ENCODE results near the gene PNLIPRP1.

DNA sequence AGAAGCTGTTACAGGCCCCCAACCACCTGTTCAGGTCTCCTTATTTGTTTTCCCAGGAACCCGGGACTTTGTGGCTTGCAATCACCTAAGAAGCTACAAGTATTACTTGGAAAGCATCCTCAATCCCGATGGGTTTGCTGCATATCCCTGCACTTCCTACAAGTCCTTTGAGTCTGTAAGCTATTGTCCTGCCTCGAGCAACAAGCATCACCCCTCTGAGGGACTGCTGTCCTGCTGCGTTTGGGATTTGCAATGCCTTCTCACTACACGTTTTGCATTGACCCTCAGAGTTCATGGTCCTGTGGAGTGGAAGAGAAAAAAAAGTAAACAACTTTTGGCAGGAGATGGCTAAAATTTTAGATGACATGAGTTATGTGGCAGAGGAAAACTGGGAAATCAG lies 9.2 kb downstream of the PNLIPRP1 start:
- TF ChIP-seq, protein P1, sequence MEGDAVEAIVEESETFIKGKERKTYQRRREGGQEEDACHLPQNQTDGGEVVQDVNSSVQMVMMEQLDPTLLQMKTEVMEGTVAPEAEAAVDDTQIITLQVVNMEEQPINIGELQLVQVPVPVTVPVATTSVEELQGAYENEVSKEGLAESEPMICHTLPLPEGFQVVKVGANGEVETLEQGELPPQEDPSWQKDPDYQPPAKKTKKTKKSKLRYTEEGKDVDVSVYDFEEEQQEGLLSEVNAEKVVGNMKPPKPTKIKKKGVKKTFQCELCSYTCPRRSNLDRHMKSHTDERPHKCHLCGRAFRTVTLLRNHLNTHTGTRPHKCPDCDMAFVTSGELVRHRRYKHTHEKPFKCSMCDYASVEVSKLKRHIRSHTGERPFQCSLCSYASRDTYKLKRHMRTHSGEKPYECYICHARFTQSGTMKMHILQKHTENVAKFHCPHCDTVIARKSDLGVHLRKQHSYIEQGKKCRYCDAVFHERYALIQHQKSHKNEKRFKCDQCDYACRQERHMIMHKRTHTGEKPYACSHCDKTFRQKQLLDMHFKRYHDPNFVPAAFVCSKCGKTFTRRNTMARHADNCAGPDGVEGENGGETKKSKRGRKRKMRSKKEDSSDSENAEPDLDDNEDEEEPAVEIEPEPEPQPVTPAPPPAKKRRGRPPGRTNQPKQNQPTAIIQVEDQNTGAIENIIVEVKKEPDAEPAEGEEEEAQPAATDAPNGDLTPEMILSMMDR (conservative IDR thresholded peaks at IDR 0.05; ENCODE audit: low read depth, low read length) = no peak
- no peak for TF ChIP-seq RAD21 (IDR thresholded peaks at IDR 0.05; ENCODE audit: low read length)
- no peak for TF ChIP-seq POLR2A (IDR thresholded peaks at IDR 0.05; ENCODE audit: low read depth, low read length)
- TF ChIP-seq RFX5 (IDR thresholded peaks at IDR 0.05; ENCODE audit: low read depth, low read length) = no peak

All from IMR-90 (cell line).